Ovary (tissue), 9 donors: Measurements from ENCODE around the gene GPD1L. TPM values are rescaled to one million over a fixed set of nuclear protein-coding genes. Genes with fewer than 3 reads are reported as not detected.

Source experiments
- DNase-seq, 5 donors: peaks; one replicate each; pipeline ENCODE4 v3.0.0-alpha.2; 2019 to 2020
- H3K27ac ChIP-seq, 2 donors: fragments of 200-600 bp; one replicate each; pipeline versions ENCODE4 v1.5.1 to v1.8.0; 2019 to 2022
- H3K27me3 ChIP-seq: fragments of 200-600 bp; one replicate; pipeline ENCODE4 v1.8.0; 2022
- H3K36me3 ChIP-seq: fragments of 200-600 bp; sonication (generic); one replicate; pipeline ENCODE4 v1.5.1; 2019
- H3K4me1 ChIP-seq: one replicate; pipeline ENCODE4 v1.8.1; 2013; ENCODE audit warnings: mild to moderate bottlenecking, moderate library complexity; ENCODE audit not compliant: insufficient read depth
- H3K4me3 ChIP-seq: fragments of 200-600 bp; sonication (generic); one replicate; pipeline ENCODE4 v1.5.1; 2017
- H3K9me3 ChIP-seq, 2 donors: fragments of 200-600 bp in 1 of 2; sonication (generic) in 1 of 2; one replicate each; pipeline versions ENCODE4 v1.5.1 to v1.8.1; 2013 to 2019; ENCODE audit warnings: mild to moderate bottlenecking in 1 of 2, moderate library complexity in 1 of 2
- EP300 ChIP-seq: sonication (generic); formaldehyde crosslinking; IDR thresholded peaks from one replicate; pipeline ENCODE4 v1.6.1; 2017; ENCODE audit warnings: antibody characterized with exemption
- POLR2A ChIP-seq: fragments of 450-650 bp; IDR thresholded peaks from one replicate; pipeline ENCODE4 v1.6.1; 2017; ENCODE audit warnings: antibody characterized with exemption, mild to moderate bottlenecking, moderate library complexity
- whole genome bisulfite sequencing, 3 donors: extraction: QIAGEN DNeasy Blood & Tissue Kit in 1 of 3; methylation state at CpG; one replicate each; pipeline versions ENCODE4 v1.1.5 to v1.1.7; 2013 to 2017; 5-methylcytosine and 5-hydroxymethylcytosine counted together
- intact Hi-C, 4 donors: fragments of 100-400 bp; cut with DNase I; formaldehyde crosslinking; loops; one replicate each; pipeline versions ENCODE4 v1.11.0 to v1.15.1; 2022 to 2023
- polyA plus RNA-seq, 2 donors: library from polyadenylated mRNA; stranded (reverse); fragments of 200-250 nt in 1 of 2; fragments of 350-450 nt in 1 of 2; fragmentation: Illumina TruSeq in 1 of 2; extraction: RNeasy Lipid Tissue Mini Kit (QIAGEN cat#74804) in 1 of 2; gene quantifications; one replicate each; pipeline ENCODE4 v1.2.3, GENCODE V29; 2013 to 2014
- total RNA-seq, 7 donors: library from RNA; depleted of rRNA in 2 of 7; stranded (reverse); fragments of >200 nt in 2 of 7; fragmentation: NEBNext Ultra II Directional in 3 of 7; extraction: Animal tissue kit (Norgen Biotek cat#: 25700) in 3 of 7; gene quantifications; one replicate each; pipeline versions ENCODE4 v1.1.0 to v1.2.4, GENCODE V29; 2016 to 2023
- TF ChIP-seq, protein P1 (sequence below), 3 donors: fragments of 450-650 bp in 2 of 3; fragments of 200-600 bp in 1 of 3; IDR thresholded peaks; one replicate each; pipeline versions ENCODE4 v1.5.1 to v1.8.0; 2016 to 2022; ENCODE audit warnings: antibody characterized with exemption in 3 of 3, mild to moderate bottlenecking in 1 of 3
- donor health status: DM: no; HTN: no; CAD: no; lungs with moderate emphysema.
- donor health status: DM: no; HTN: no; CAD: no.
- donor health status: Bipolar disorder and iron deficiency.
- donor health status: DM: yes; HTN: yes; CAD: no.
- donor health status: DM: no; HTN: no; CAD: no.
- donor health status: DM: yes; HTN: yes; CAD: no.

GPD1L gene
- total and polyA plus RNA-seq, 9 donors = 14.4 to 38.4 (median 29.4) TPM

DNA sequence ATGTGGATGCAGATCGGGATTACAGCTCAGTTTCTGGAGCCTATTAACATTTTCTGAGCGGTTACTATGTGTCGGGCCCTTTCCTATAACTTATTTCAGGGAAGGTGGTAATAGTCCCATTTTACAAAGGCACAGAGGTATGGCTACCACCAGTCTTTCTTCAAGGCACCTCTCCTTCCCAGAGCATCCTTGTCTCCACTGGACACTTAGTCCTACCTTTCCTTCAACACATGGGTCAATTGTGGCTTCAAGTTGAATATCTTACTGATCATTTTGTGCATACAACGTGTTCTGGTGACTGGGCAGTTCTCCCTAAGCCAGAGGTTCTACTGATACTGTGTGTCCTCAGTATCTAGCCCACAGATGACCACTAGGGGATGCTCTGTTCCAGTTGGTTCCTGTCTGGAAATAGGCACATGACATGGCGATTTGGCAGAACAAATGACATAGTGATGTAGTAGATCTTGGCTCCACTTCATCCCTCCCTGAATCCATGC, 71.3 kb downstream of the GPD1L start:
- 46 to 57% (median 49%) methylated on average over 5 of the region's 5 CpGs for WGBS, 3 donors
- no peaks in the 10 kb centered on the region for H3K27me3 ChIP-seq
- intact Hi-C loops = no loop called here
- H3K4me3 ChIP-seq = no peak overlapping the region
- DNase-seq = no peak
- TF ChIP-seq EP300 (no peak), POLR2A (no peak)
- TF ChIP-seq, protein P1, sequence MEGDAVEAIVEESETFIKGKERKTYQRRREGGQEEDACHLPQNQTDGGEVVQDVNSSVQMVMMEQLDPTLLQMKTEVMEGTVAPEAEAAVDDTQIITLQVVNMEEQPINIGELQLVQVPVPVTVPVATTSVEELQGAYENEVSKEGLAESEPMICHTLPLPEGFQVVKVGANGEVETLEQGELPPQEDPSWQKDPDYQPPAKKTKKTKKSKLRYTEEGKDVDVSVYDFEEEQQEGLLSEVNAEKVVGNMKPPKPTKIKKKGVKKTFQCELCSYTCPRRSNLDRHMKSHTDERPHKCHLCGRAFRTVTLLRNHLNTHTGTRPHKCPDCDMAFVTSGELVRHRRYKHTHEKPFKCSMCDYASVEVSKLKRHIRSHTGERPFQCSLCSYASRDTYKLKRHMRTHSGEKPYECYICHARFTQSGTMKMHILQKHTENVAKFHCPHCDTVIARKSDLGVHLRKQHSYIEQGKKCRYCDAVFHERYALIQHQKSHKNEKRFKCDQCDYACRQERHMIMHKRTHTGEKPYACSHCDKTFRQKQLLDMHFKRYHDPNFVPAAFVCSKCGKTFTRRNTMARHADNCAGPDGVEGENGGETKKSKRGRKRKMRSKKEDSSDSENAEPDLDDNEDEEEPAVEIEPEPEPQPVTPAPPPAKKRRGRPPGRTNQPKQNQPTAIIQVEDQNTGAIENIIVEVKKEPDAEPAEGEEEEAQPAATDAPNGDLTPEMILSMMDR (IDR thresholded peaks at IDR 0.05) = no peak
- H3K4me1 ChIP-seq = no peaks in the 10 kb centered on the region
- H3K36me3 ChIP-seq = no peaks in the 10 kb centered on the region
- H3K27ac ChIP-seq = no peak overlapping the region
- H3K9me3 ChIP-seq = no peaks in the 10 kb centered on the region

DNA sequence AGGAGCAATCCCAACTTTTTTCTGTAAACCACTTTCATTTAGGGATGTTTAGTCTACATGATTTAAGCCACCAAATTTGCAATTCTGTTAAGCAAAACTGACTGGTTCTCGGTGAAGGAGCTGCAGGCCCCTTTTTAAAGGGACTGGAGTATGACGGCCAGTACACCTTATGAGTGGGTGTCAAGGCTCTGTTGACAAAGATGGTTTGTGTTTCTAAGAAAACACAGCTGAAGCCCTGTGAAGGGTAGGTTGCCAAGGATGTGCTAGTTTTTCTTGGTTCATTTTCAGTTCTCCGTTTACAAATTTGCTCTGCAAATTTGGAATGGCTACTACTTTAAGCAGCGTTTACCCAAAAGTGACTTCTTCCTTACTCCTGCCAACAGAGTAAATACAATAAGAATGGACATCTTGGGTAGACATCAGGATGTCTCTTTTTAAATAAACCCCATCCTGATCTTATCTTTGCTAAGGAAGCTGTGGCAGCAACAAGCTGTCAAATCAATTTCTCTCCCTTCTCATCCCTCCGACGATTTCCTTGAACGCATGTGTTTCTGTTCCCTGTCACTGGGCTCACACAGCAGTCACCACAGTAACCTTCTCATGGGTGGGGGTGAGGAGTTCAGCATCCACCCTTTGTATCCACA, 73.8 kb downstream of the GPD1L start:
- Histone ChIP-seq H3K27me3 (no peaks in the 10 kb centered on the region), H3K36me3 (no peaks in the 10 kb centered on the region), H3K4me1 (no peaks in the 10 kb centered on the region), H3K9me3 (no peaks in the 10 kb centered on the region), H3K4me3 (no peak overlapping the region), H3K27ac (no peak overlapping the region)
- WGBS, 3 donors = 19 to 48% (median 27%) methylated on average over 7 of the region's 7 CpGs
- intact Hi-C loops = no loop called here
- TF ChIP-seq, protein P1 (IDR thresholded peaks at IDR 0.05) = no peak
- TF ChIP-seq EP300 = no peak
- no peak for TF ChIP-seq POLR2A
- DNase-seq = no peak

DNA sequence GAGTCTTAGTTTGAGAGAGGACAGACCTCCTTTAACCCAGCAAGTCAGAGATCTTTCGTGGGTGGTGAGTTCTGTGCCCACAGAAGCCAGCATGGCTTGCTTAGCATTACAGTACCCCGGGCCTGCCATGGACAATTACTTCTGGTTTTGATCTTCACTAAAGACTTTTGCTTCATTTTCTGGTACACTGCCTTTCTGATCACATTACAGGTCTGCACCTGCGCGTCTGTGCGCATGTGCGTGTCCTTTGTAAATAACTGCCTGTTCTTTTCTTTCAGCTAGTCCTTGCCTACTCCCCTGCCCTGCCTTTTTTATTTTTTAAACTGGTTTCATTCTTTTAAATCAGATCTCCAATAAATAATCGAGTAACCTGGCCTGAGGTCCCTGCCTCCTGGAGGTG, 74.9 kb downstream of the GPD1L start:
- H3K27ac ChIP-seq = no peak overlapping the region
- intact Hi-C loops = no loop called here
- H3K4me1 ChIP-seq = no peaks in the 10 kb centered on the region
- H3K9me3 ChIP-seq = no peaks in the 10 kb centered on the region
- no peak for DNase-seq
- no peaks in the 10 kb centered on the region for H3K36me3 ChIP-seq
- H3K27me3 ChIP-seq = no peaks in the 10 kb centered on the region
- WGBS, 3 donors = 84 to 90% (median 86%) methylated on average over 7 of the region's 7 CpGs
- TF ChIP-seq, protein P1 (IDR thresholded peaks at IDR 0.05) = no peak
- TF ChIP-seq EP300 = no peak
- no peak overlapping the region for H3K4me3 ChIP-seq

DNA sequence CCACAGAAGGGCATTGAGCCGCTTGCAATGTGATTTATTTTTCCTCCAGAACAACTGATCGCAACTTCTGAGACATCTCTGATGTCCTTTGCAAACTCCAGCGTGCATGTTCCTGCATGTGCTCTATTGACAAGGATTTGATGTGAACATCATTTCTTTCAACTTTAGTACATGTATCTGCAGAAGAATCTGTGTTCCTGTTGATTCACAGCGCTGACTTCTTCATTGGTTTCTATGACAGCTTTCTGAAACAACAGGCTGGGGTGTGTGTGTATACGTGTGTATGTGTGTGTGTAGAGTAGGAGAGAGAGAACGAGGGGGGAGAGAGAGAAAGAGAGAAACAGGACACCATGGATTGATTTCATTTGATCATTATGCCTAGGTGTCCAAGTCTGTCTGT, 75.4 kb downstream of the GPD1L start:
- Histone ChIP-seq H3K9me3 (no peaks in the 10 kb centered on the region), H3K27me3 (no peaks in the 10 kb centered on the region), H3K4me1 (no peaks in the 10 kb centered on the region), H3K27ac (no peak overlapping the region), H3K36me3 (no peaks in the 10 kb centered on the region), H3K4me3 (no peak overlapping the region)
- 79 to 91% (median 89%) methylated on average over 6 of the region's 6 CpGs for WGBS, 3 donors
- TF ChIP-seq POLR2A (no peak), EP300 (no peak)
- TF ChIP-seq, protein P1 (IDR thresholded peaks at IDR 0.05) = no peak
- no peak for DNase-seq
- intact Hi-C loops = no loop called here
